CD4-positive, CD25-positive, alpha-beta regulatory T cell (primary cell): Measurements from ENCODE around the gene CS. TPM values are rescaled to one million over a fixed set of nuclear protein-coding genes. Genes with fewer than 3 reads are reported as not detected.
A peak's percentile ranks its signal among the peaks of the same experiment; 100 is the strongest.
"Not testable (repeated sequence)": the region's sequence is repeated elsewhere in the genome, so short reads cannot be mapped to it uniquely, and the experiment has no call there.

ENCODE experiments used
- ATAC-seq, 2 donors: fragments of 150-1000 bp; cut with Tn5 transposase; one replicate each; pipeline ENCODE4 v1.10.0; 2021; ENCODE audit warnings: low read depth in 2 of 2, moderate number of reproducible peaks in 2 of 2, moderate library complexity in 1 of 2
- DNase-seq, 3 donors: peaks; one replicate each; pipeline versions ENCODE4 v3.0.0 to v3.0.0-alpha.2; 2012 to 2022; ENCODE audit warnings: mixed read lengths in 1 of 3
- H3K27ac ChIP-seq: one replicate; pipeline ENCODE4 v1.7.0; 2013; ENCODE audit warnings: mild to moderate bottlenecking, low read length; ENCODE audit not compliant: insufficient read depth, poor library complexity, severe bottlenecking
- H3K27me3 ChIP-seq: one replicate; pipeline ENCODE4 v1.7.0; 2013; ENCODE audit warnings: low read length; ENCODE audit not compliant: control insufficient read depth, insufficient read depth
- H3K36me3 ChIP-seq: one replicate; pipeline ENCODE4 v1.7.0; 2013; ENCODE audit warnings: mild to moderate bottlenecking, low read length, moderate library complexity; ENCODE audit not compliant: control insufficient read depth, insufficient read depth
- H3K4me1 ChIP-seq: 2 replicates; pipeline ENCODE4 v1.7.0; 2013; ENCODE audit warnings: mild to moderate bottlenecking, low read length; ENCODE audit not compliant: insufficient read depth, control insufficient read depth, poor library complexity, severe bottlenecking
- H3K4me3 ChIP-seq: one replicate; pipeline ENCODE4 v1.7.0; 2013; ENCODE audit warnings: low read depth, mild to moderate bottlenecking, low read length, moderate library complexity
- H3K9me3 ChIP-seq, 2 experiments: 1 replicate in 1 of 2; 2 replicates in 1 of 2; pipeline ENCODE4 v1.7.0; 2013; ENCODE audit warnings: low read length in 2 of 2, mild to moderate bottlenecking in 1 of 2, moderate library complexity in 1 of 2; ENCODE audit not compliant: control insufficient read depth in 2 of 2
- H3K27ac Mint-ChIP-seq, 3 donors: one replicate each; pipeline ENCODE4 v1.8.0; 2020 to 2022; ENCODE audit warnings: mild to moderate bottlenecking in 3 of 3, mixed read lengths in 3 of 3, moderate library complexity in 2 of 3
- H3K27me3 Mint-ChIP-seq: one replicate; pipeline ENCODE4 v1.8.0; 2022; ENCODE audit warnings: mild to moderate bottlenecking, mixed read lengths
- H3K36me3 Mint-ChIP-seq: one replicate; pipeline ENCODE4 v1.8.0; 2020; ENCODE audit warnings: mixed read lengths
- H3K4me1 Mint-ChIP-seq, 4 donors: one replicate each; pipeline ENCODE4 v1.8.0; 2020 to 2022; ENCODE audit warnings: mixed read lengths in 4 of 4, mild to moderate bottlenecking in 1 of 4
- H3K4me3 Mint-ChIP-seq, 4 donors: one replicate each; pipeline ENCODE4 v1.8.0; 2020 to 2022; ENCODE audit warnings: mild to moderate bottlenecking in 4 of 4, mixed read lengths in 4 of 4, moderate library complexity in 3 of 4
- H3K9me3 Mint-ChIP-seq, 7 donors: one replicate each; pipeline ENCODE4 v1.8.0; 2020 to 2022; ENCODE audit warnings: mixed read lengths in 7 of 7, mild to moderate bottlenecking in 3 of 7, moderate library complexity in 2 of 7
- polyA plus RNA-seq, 4 donors: library from polyadenylated mRNA; unstranded; fragments of 300-500 nt; fragmentation: Illumina TruSeq; gene quantifications; one replicate each; pipeline ENCODE4 v1.2.3, GENCODE V29; 2021
- total RNA-seq: library from RNA; stranded (reverse); gene quantifications from one replicate; pipeline ENCODE4 v1.2.3, GENCODE V29; 2022

The CS gene
- total and polyA plus RNA-seq, 5 donors from 2014 or later: 69.3 to 173 (median 77.3) TPM

GRCh38 chr12:56333197-56333678 lies 33.1 kb upstream of the CS start:
- Histone ChIP-seq H3K27me3 (no peaks in the 10 kb centered on the region), H3K4me1 (peaks cover 24% of the 10 kb centered on the region), H3K27ac (peak overlapping the region; percentile 100), H3K4me3 (peak overlapping the region; percentile 93), H3K9me3 (no peaks in the 10 kb centered on the region), H3K36me3 (no peaks in the 10 kb centered on the region)
- ATAC-seq (no peak), DNase-seq (no peak)
- Mint-ChIP-seq H3K27me3 (no peaks in the 10 kb centered on the region), H3K36me3 (peaks cover 11% of the 10 kb centered on the region), H3K4me3 (peak overlapping the region; percentile 92 to 98 (median 96)), H3K4me1 (peaks cover 10 to 44% (median 25%) of the 10 kb centered on the region in 4 donors), H3K9me3 (no peaks in the 10 kb centered on the region), H3K27ac (peak overlapping the region; percentile 99 to 100 (median 100))

- Mint-ChIP-seq H3K36me3 (peaks cover 16% of the 10 kb centered on the region), H3K9me3 (no peaks in the 10 kb centered on the region), H3K4me3 (peak overlapping the region; percentile 74 to 98 (median 94)), H3K27ac (peak overlapping the region; percentile 99 to 100 (median 100)), H3K4me1 (peaks cover 10 to 39% (median 23%) of the 10 kb centered on the region in 4 donors), H3K27me3 (no peaks in the 10 kb centered on the region)
- Histone ChIP-seq H3K4me3 (peak overlapping the region; percentile 93), H3K4me1 (peaks cover 19% of the 10 kb centered on the region), H3K27me3 (no peaks in the 10 kb centered on the region), H3K9me3 (no peaks in the 10 kb centered on the region), H3K27ac (peak overlapping the region; percentile 100), H3K36me3 (peaks cover 3% of the 10 kb centered on the region)
- DNase-seq (no peak), ATAC-seq (no peak)
Measured at GRCh38 chr12:56332512-56333196, 32.5 kb upstream of the CS start.

- peaks cover 29% of the 10 kb centered on the region for H3K36me3 Mint-ChIP-seq
- Histone ChIP-seq H3K9me3 (no peaks in the 10 kb centered on the region), H3K27me3 (no peaks in the 10 kb centered on the region), H3K4me3 (no peak overlapping the region), H3K36me3 (peaks cover 19% of the 10 kb centered on the region), H3K4me1 (peaks cover 19% of the 10 kb centered on the region), H3K27ac (no peak overlapping the region)
- H3K9me3 Mint-ChIP-seq: no peaks in the 10 kb centered on the region
- H3K4me1 Mint-ChIP-seq: peaks cover 10 to 28% (median 21%) of the 10 kb centered on the region in 4 donors
- DNase-seq (no peak), ATAC-seq (no peak)
- H3K4me3 Mint-ChIP-seq: peak overlapping the region in 2 of 4 donors; percentile 65 to 98
- no peak overlapping the region for H3K27ac Mint-ChIP-seq
- no peaks in the 10 kb centered on the region for H3K27me3 Mint-ChIP-seq
Measured at GRCh38 chr12:56330936-56331490, 30.9 kb upstream of the CS start.

- Histone ChIP-seq H3K27me3 (no peaks in the 10 kb centered on the region), H3K4me3 (no peak overlapping the region), H3K4me1 (no peaks in the 10 kb centered on the region), H3K9me3 (no peaks in the 10 kb centered on the region), H3K27ac (no peak overlapping the region), H3K36me3 (peaks cover 55% of the 10 kb centered on the region)
- ATAC-seq (no peak), DNase-seq (no peak)
- Mint-ChIP-seq H3K27ac (peak overlapping the region in 1 of 3 donors; percentile 35), H3K4me1 (peaks cover 4 to 11% (median 5%) of the 10 kb centered on the region in 4 donors), H3K9me3 (no peaks in the 10 kb centered on the region), H3K27me3 (no peaks in the 10 kb centered on the region), H3K36me3 (peaks cover 63% of the 10 kb centered on the region), H3K4me3 (peak overlapping the region in 1 of 4 donors; percentile 43)
Measured at GRCh38 chr12:56326533-56326932, 26.4 kb upstream of the CS start.

GRCh38 chr12:56326126-56326525 lies 26.0 kb upstream of the CS start:
- Histone ChIP-seq H3K4me1 (no peaks in the 10 kb centered on the region), H3K27ac (no peak overlapping the region), H3K36me3 (peaks cover 55% of the 10 kb centered on the region), H3K9me3 (no peaks in the 10 kb centered on the region), H3K4me3 (no peak overlapping the region), H3K27me3 (no peaks in the 10 kb centered on the region)
- no peak for DNase-seq
- Mint-ChIP-seq H3K4me3 (no peak overlapping the region), H3K4me1 (peaks cover under 1 to 7% (median 2%) of the 10 kb centered on the region in 4 donors), H3K27ac (peak overlapping the region in 2 of 3 donors; percentile 35 to 77), H3K36me3 (peaks cover 60% of the 10 kb centered on the region), H3K9me3 (no peaks in the 10 kb centered on the region), H3K27me3 (no peaks in the 10 kb centered on the region)
- no peak for ATAC-seq

GRCh38 chr12:56324206-56324605 lies 24.1 kb upstream of the CS start:
- no peaks in the 10 kb centered on the region for H3K27me3 ChIP-seq
- H3K27ac ChIP-seq: no peak overlapping the region
- H3K4me1 Mint-ChIP-seq: peaks cover 0 to 7% (median 0%) of the 10 kb centered on the region in 4 donors
- H3K9me3 ChIP-seq: no peaks in the 10 kb centered on the region
- ATAC-seq (no peak), DNase-seq (no peak)
- no peak overlapping the region for H3K4me3 Mint-ChIP-seq
- H3K27ac Mint-ChIP-seq: no peak overlapping the region
- H3K36me3 ChIP-seq: peaks cover 60% of the 10 kb centered on the region
- no peaks in the 10 kb centered on the region for H3K27me3 Mint-ChIP-seq
- peaks cover 63% of the 10 kb centered on the region for H3K36me3 Mint-ChIP-seq
- no peaks in the 10 kb centered on the region for H3K4me1 ChIP-seq
- no peak overlapping the region for H3K4me3 ChIP-seq
- no peaks in the 10 kb centered on the region for H3K9me3 Mint-ChIP-seq

- DNase-seq: not testable (repeated sequence)
Measured at GRCh38 chr12:56321610-56322009, 21.5 kb upstream of the CS start.

More at GRCh38 chr12:56321610-56322009, 21.5 kb upstream of the CS start:
- not testable (repeated sequence) for ATAC-seq, H3K27me3 ChIP-seq, H3K4me1 Mint-ChIP-seq, H3K27me3 Mint-ChIP-seq, H3K27ac ChIP-seq, H3K4me1 ChIP-seq, H3K27ac Mint-ChIP-seq, H3K9me3 ChIP-seq, H3K4me3 Mint-ChIP-seq, H3K9me3 Mint-ChIP-seq, H3K4me3 ChIP-seq
- H3K36me3 ChIP-seq: peaks cover 49% of the 10 kb centered on the region
- peaks cover 50% of the 10 kb centered on the region for H3K36me3 Mint-ChIP-seq
